ENCODE results near the gene HLA-DQA2. TPM values are rescaled to one million over a fixed set of nuclear protein-coding genes. Genes with fewer than 3 reads are reported as not detected.
"Not testable (repeated sequence)": the region's sequence is repeated elsewhere in the genome, so short reads cannot be mapped to it uniquely, and the experiment has no call there.

Gene HLA-DQA2
- total and polyA plus RNA-seq, 4 donors = 2.2 to 18.5 TPM; not detected in 2

DNA sequence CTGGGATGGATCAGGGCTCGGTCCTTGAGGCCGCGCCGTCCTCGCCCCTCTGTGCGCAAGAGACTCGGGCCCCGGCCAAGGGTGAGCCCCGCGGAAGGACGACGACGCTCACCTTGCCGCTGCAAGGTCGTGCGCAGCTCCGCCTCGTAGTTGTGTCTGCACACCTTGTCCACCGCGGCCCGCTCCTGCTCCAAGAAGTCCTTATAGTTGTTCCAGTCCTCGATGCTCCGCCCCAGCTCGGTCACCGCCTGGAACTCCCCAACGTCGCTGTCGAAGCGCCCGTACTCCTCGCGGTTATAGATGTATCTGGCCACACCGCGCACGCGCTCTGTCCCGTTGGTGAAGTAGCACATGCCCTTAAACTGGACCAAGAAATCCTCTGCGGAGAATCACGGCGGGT is 20.4 kb downstream of the HLA-DQA2 start:
- DNase-seq (peak in 1 of 2 donors; percentile 42), ATAC-seq (ENCODE audit: low FRiP score) (no peak)
- 51 to 62% methylated on average over 40 of the region's 40 CpGs for WGBS, 2 donors
- intact Hi-C loops (cut with DNase I) = no loop called here
- Histone ChIP-seq H3K4me3 (ENCODE audit: low read length in 2 of 2) (no peak overlapping the region), H3K9me3 (ENCODE audit: control insufficient read depth, low read length) (no peaks in the 10 kb centered on the region), H3K27ac (ENCODE audit: low read depth in 1 of 2, low read length in 2 of 2) (no peak overlapping the region), H3K27me3 (ENCODE audit: control insufficient read depth in 1 of 2, insufficient read depth in 2 of 2, low read length in 1 of 2) (peaks cover 0 to 6% of the 10 kb centered on the region in 2 donors), H3K4me1 (ENCODE audit: control insufficient read depth in 1 of 2, insufficient read depth in 2 of 2, low read length in 2 of 2) (no peaks in the 10 kb centered on the region), H3K36me3 (ENCODE audit: control insufficient read depth in 1 of 2, insufficient read depth in 2 of 2, low read length in 1 of 2) (no peaks in the 10 kb centered on the region)

DNA sequence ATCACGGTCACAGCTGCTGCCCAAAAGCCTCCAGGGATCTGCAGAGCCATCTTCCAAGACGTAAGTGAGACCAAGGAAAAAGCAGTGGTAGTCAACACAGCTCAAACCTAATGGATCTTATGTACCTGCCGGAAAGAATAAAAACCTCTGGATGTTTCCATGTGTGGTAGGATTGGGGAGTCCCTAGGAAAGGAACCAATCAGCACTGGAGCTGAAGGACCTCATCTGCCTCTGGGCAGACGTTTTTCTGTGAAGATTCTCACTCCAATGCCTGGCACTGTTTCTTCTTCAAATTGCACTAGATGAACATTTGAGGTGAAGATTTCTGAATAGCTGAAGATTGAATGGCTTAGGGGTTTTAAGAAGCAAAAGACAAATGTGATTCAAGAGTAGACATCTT is 22.2 kb downstream of the HLA-DQA2 start, which contains the start of gene HLA-DQB2:
TSS of gene HLA-DQB2 (minus strand) at position 112 of the 400 bp plus-strand sequence. CDS start at position 50, 62 bp downstream.
- no peaks in the 10 kb centered on the region for H3K36me3 ChIP-seq (ENCODE audit: control insufficient read depth in 1 of 2, insufficient read depth in 2 of 2, low read length in 1 of 2)
- DNase-seq (no peak), ATAC-seq (ENCODE audit: low FRiP score) (no peak)
- no peaks in the 10 kb centered on the region for H3K9me3 ChIP-seq (ENCODE audit: control insufficient read depth, low read length)
- no peak within 1 kb of the TSS for H3K27ac ChIP-seq (ENCODE audit: low read depth in 1 of 2, low read length in 2 of 2)
- H3K27me3 ChIP-seq (ENCODE audit: control insufficient read depth in 1 of 2, insufficient read depth in 2 of 2, low read length in 1 of 2) = peaks cover 0 to 6% of the 10 kb centered on the region in 2 donors
- H3K4me3 ChIP-seq (ENCODE audit: low read length in 2 of 2) = no peak within 1 kb of the TSS
- no peaks in the 10 kb centered on the region for H3K4me1 ChIP-seq (ENCODE audit: control insufficient read depth in 1 of 2, insufficient read depth in 2 of 2, low read length in 2 of 2)
- intact Hi-C loops (cut with DNase I) = no loop called here
- 42 to 44% methylated on average over 4 of the region's 4 CpGs for WGBS, 2 donors

DNA sequence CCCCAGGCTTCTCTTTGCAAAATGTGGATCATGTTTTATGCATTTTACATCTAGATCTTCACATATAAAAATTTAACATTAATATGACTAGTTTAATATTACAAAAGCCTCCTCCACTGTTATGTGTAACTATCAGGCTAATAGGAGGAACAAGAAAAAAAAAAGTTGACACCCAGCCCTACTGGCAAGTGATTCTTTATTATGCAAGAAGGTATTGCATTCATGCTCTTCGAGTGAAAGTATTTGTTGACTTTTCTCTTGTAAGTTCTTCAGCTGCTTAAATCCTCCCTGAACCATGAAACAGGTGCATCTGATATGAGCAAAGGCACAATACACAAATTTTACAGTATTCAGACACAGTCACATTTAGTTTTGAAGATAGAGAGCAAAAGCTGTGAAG is 22.9 kb downstream of the HLA-DQA2 start:
- Histone ChIP-seq H3K36me3 (ENCODE audit: control insufficient read depth in 1 of 2, insufficient read depth in 2 of 2, low read length in 1 of 2) (no peaks in the 10 kb centered on the region), H3K27me3 (ENCODE audit: control insufficient read depth in 1 of 2, insufficient read depth in 2 of 2, low read length in 1 of 2) (peaks cover 0 to 6% of the 10 kb centered on the region in 2 donors), H3K4me3 (ENCODE audit: low read length in 2 of 2) (no peak overlapping the region), H3K27ac (ENCODE audit: low read depth in 1 of 2, low read length in 2 of 2) (no peak overlapping the region), H3K4me1 (ENCODE audit: control insufficient read depth in 1 of 2, insufficient read depth in 2 of 2, low read length in 2 of 2) (no peaks in the 10 kb centered on the region), H3K9me3 (ENCODE audit: control insufficient read depth, low read length) (no peaks in the 10 kb centered on the region)
- intact Hi-C loops (cut with DNase I) = no loop called here
- DNase-seq = no peak
- no peak for ATAC-seq (ENCODE audit: low FRiP score)
- 28 to 34% methylated on average over 1 of the region's 1 CpG for WGBS, 2 donors

DNA sequence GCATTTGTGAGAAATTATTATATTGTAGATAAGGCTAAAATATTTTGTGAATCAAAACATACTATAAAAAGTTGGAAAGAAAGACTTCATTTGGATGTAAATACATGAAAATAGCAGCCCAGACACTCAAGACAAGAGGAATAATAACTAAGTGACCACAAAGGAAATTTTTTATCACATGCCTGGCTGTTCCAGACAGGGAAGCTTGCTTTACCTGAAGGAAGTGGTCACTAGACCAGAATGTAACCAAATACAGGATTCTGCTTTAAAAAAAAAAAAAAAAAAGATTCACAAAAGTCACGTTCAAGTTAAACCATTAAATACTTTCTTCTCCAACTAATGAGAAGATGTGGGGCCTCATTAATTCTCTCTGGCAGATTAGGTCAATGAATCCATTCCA is 31.5 kb downstream of the HLA-DQA2 start:
- no peaks in the 10 kb centered on the region for H3K27me3 ChIP-seq (ENCODE audit: control insufficient read depth in 1 of 2, insufficient read depth in 2 of 2, low read length in 1 of 2)
- no peak overlapping the region for H3K4me3 ChIP-seq (ENCODE audit: low read length in 2 of 2)
- no peak for DNase-seq
- H3K9me3 ChIP-seq (ENCODE audit: control insufficient read depth, low read length) = no peaks in the 10 kb centered on the region
- intact Hi-C loops (cut with DNase I) = no loop called here
- no peaks in the 10 kb centered on the region for H3K4me1 ChIP-seq (ENCODE audit: control insufficient read depth in 1 of 2, insufficient read depth in 2 of 2, low read length in 2 of 2)
- no peak for ATAC-seq (ENCODE audit: low FRiP score)
- no peak overlapping the region for H3K27ac ChIP-seq (ENCODE audit: low read depth in 1 of 2, low read length in 2 of 2)
- 28 to 30% methylated on average over 1 of the region's 1 CpG for WGBS, 2 donors
- H3K36me3 ChIP-seq (ENCODE audit: control insufficient read depth in 1 of 2, insufficient read depth in 2 of 2, low read length in 1 of 2) = no peaks in the 10 kb centered on the region

DNA sequence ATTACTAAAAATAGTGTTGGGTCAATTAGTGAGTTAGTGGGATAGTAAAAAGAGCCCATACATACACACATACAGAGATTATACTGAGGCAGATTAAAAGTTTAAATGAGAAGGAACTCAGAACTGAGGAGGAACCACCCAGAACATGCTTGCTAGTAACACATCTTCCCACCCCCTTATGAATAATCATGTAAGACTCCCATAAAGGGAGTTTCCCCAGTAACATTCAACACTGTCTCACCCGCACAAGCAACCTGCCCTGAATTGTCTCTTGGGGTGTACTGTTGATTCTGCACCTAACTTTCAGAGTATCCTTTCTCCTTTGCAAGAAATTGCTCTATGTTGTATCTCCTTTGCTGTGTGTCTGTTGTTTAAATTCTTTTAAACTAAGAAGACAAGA is 33.2 kb downstream of the HLA-DQA2 start:
- H3K9me3 ChIP-seq (ENCODE audit: control insufficient read depth, low read length) = no peaks in the 10 kb centered on the region
- no peaks in the 10 kb centered on the region for H3K27me3 ChIP-seq (ENCODE audit: control insufficient read depth in 1 of 2, insufficient read depth in 2 of 2, low read length in 1 of 2)
- H3K4me3 ChIP-seq (ENCODE audit: low read length in 2 of 2) = no peak overlapping the region
- intact Hi-C loops (cut with DNase I) = no loop called here
- no peaks in the 10 kb centered on the region for H3K36me3 ChIP-seq (ENCODE audit: control insufficient read depth in 1 of 2, insufficient read depth in 2 of 2, low read length in 1 of 2)
- DNase-seq (no peak), ATAC-seq (ENCODE audit: low FRiP score) (no peak)
- no peaks in the 10 kb centered on the region for H3K4me1 ChIP-seq (ENCODE audit: control insufficient read depth in 1 of 2, insufficient read depth in 2 of 2, low read length in 2 of 2)
- 48 to 57% methylated on average over 1 of the region's 1 CpG for WGBS, 2 donors
- no peak overlapping the region for H3K27ac ChIP-seq (ENCODE audit: low read depth in 1 of 2, low read length in 2 of 2)

DNA sequence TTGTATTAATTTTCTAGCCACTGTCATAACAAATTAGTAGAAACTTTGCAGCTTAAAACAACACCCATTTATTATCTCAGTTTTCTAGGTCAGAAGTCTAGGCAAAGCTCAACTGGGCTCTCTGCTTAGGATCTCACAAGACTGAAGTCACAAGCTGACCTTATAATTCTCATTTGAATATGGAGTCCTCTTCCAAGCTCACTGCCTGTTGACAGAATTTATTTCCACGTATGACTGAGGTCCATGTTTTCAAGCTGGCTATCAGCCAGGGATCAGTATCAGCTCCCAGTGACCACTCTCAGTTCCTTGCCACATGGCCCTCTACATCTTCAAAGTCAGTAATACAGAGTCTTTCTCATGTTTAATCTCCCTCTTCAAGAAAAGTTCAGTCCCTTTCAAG is 33.9 kb downstream of the HLA-DQA2 start:
- DNase-seq = no peak
- WGBS, 2 donors = 3 to 15% methylated on average over 1 of the region's 1 CpG
- H3K27ac ChIP-seq (ENCODE audit: low read depth in 1 of 2, low read length in 2 of 2) = no peak overlapping the region
- intact Hi-C loops (cut with DNase I) = no loop called here
- H3K4me3 ChIP-seq (ENCODE audit: low read length in 2 of 2) = no peak overlapping the region
- no peaks in the 10 kb centered on the region for H3K4me1 ChIP-seq (ENCODE audit: control insufficient read depth in 1 of 2, insufficient read depth in 2 of 2, low read length in 2 of 2)
- no peak for ATAC-seq (ENCODE audit: low FRiP score)
- H3K27me3 ChIP-seq (ENCODE audit: control insufficient read depth in 1 of 2, insufficient read depth in 2 of 2, low read length in 1 of 2) = no peaks in the 10 kb centered on the region
- H3K36me3 ChIP-seq (ENCODE audit: control insufficient read depth in 1 of 2, insufficient read depth in 2 of 2, low read length in 1 of 2) = no peaks in the 10 kb centered on the region
- H3K9me3 ChIP-seq (ENCODE audit: control insufficient read depth, low read length) = no peaks in the 10 kb centered on the region

DNA sequence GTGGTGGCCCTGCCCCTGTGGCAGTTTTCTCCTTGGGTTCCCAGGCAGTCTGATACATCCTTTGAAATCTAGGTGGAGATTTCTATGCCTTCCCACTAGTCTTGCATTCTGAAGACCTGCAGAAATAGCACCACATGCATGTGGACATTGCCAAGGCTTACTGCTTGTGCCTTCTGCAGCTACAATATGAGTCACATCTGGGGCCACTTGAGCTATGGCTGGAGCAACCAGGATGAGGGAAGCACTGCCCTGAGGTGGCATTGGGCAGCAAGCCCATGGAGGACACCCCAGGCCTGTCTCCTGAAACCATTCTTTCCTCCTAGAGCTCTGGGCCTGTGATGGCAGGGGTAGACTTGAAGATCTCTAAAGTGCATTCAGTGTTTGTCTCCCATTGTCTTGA is 37.8 kb downstream of the HLA-DQA2 start:
- intact Hi-C loops (cut with DNase I) = no loop called here
- no peaks in the 10 kb centered on the region for H3K27me3 ChIP-seq (ENCODE audit: control insufficient read depth in 1 of 2, insufficient read depth in 2 of 2, low read length in 1 of 2)

DNA sequence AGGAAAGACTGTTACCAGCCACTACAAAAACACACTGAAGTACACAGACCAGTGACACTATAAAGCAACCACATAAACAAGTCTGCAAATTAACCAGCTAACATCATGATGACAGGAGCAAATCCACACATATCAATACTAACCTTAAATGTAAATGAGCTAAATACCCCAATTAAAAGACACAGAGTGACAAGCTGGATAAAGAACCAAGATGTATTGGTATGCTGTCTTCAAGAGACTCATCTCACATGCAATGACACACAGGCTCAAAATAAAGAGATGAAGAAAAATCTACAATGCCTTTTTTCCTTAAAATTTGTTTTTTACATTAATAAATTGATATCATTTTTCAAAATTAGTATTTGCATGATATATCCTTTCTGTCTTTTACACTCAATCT is 41.7 kb downstream of the HLA-DQA2 start:
- H3K4me1 ChIP-seq (ENCODE audit: control insufficient read depth in 1 of 2, insufficient read depth in 2 of 2, low read length in 2 of 2); H3K27ac ChIP-seq (ENCODE audit: low read depth in 1 of 2, low read length in 2 of 2); DNase-seq; H3K27me3 ChIP-seq (ENCODE audit: control insufficient read depth in 1 of 2, insufficient read depth in 2 of 2, low read length in 1 of 2); ATAC-seq (ENCODE audit: low FRiP score); H3K36me3 ChIP-seq (ENCODE audit: control insufficient read depth in 1 of 2, insufficient read depth in 2 of 2, low read length in 1 of 2); intact Hi-C loops (cut with DNase I); H3K9me3 ChIP-seq (ENCODE audit: control insufficient read depth, low read length); H3K4me3 ChIP-seq (ENCODE audit: low read length in 2 of 2): not testable (repeated sequence)

More for the DNA sequence above, 37.8 kb downstream of the HLA-DQA2 start:
- DNase-seq (no peak), ATAC-seq (ENCODE audit: low FRiP score) (no peak)
- no peak overlapping the region for H3K4me3 ChIP-seq (ENCODE audit: low read length in 2 of 2)
- peaks cover 1% of the 10 kb centered on the region for H3K9me3 ChIP-seq (ENCODE audit: control insufficient read depth, low read length)
- no peaks in the 10 kb centered on the region for H3K36me3 ChIP-seq (ENCODE audit: control insufficient read depth in 1 of 2, insufficient read depth in 2 of 2, low read length in 1 of 2)
- no peak overlapping the region for H3K27ac ChIP-seq (ENCODE audit: low read depth in 1 of 2, low read length in 2 of 2)
- H3K4me1 ChIP-seq (ENCODE audit: control insufficient read depth in 1 of 2, insufficient read depth in 2 of 2, low read length in 2 of 2) = no peaks in the 10 kb centered on the region

DNA sequence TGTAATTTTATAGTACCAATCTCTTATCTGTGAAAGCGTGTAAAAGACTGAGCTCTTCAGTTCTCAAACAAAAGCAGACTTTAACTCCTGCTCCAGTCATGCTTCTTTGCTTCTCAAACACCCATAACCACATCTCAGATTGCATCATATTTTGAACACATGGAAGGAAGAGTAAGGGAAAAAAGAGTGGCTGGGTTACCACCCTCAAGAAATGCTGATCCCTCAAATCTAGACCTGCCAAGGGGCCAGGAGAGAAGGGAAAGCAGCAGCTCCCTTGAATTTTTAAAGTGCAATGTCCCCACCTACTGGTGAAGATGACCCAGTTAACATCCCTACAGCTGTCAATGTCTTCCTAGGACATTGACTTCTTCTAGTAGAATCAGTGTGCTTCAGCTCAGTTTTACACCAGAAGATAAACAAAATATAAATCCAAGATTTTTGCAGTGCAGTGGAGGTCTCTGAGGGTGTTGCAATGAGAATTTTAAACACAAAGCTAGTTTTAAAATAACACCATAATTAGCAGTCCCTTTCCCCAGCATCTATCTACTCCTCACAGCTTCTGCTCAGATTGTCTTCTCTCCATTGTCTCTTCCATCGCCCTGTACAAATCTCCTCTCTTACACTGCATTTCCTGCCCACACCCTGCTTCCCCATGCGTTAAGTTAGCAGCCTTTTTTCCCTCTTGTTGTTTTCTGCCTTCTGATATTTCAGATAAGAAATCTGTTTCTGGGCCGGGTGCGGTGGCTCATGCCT is 44.8 kb downstream of the HLA-DQA2 start:
- intact Hi-C loops (cut with DNase I) = no loop called here
- no peak for DNase-seq
- no peaks in the 10 kb centered on the region for H3K36me3 ChIP-seq (ENCODE audit: control insufficient read depth in 1 of 2, insufficient read depth in 2 of 2, low read length in 1 of 2)
- no peak overlapping the region for H3K4me3 ChIP-seq (ENCODE audit: low read length in 2 of 2)
- WGBS, 2 donors = 38 to 41% methylated on average over 5 of the region's 5 CpGs
- ATAC-seq (ENCODE audit: low FRiP score) = peak; percentile 56
- peaks cover 1% of the 10 kb centered on the region for H3K9me3 ChIP-seq (ENCODE audit: control insufficient read depth, low read length)
- no peak overlapping the region for H3K27ac ChIP-seq (ENCODE audit: low read depth in 1 of 2, low read length in 2 of 2)
- H3K27me3 ChIP-seq (ENCODE audit: control insufficient read depth in 1 of 2, insufficient read depth in 2 of 2, low read length in 1 of 2) = no peaks in the 10 kb centered on the region
- H3K4me1 ChIP-seq (ENCODE audit: control insufficient read depth in 1 of 2, insufficient read depth in 2 of 2, low read length in 2 of 2) = no peaks in the 10 kb centered on the region

All from aorta (tissue), 5 donors.